ENCODE data around the gene LHPP. TPM values are rescaled to one million over a fixed set of nuclear protein-coding genes. Genes with fewer than 3 reads are reported as not detected.

LHPP gene
- total and polyA plus RNA-seq, 10 of the 15 experiments (the other 5 are each of a cell fraction or from before 2014, with no cell fraction given), result 0.79 to 9.8 (median 6.7) TPM

DNA sequence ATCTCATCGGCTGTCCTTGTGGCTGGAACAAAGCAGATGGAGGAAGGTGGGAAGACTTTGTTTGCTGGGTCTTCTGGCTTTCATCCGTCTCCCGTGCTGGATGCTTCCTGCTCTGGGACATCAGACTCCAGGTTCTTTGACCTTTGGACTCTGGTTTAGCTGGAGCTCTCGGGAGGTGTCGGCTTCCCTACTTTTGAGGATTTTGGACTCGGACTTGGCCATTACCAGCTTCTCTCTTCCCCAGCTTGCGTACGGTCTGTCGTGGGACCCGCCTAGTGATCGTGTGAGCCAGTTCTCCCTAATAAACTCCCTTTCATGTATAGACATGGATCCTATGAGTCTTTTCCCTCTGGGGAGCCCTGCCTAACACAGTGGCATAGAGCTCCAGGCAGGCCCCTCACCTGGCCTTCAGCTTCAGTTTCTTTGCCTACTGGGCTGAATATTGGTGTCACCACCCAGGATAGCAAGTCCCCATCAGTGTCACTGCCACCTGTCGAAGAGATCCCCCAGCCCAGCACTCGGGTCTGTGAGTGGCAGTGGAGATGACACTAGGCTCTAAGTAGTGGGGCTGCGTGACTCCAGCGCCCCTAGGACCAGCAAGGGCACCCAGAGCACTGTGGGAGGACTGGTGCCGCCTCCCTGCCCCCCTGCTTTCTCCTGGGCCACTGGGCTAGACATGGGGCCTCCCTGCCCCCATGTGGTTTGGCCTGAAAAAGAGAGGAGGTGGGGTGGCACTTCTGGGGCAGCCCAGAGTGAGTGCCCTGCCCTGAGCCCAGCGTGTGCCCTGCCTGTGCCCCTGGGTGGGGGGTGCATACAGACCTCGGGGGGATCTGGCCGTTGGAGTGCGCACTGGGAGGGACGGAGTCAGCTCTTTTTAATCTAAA, 135.6 kb downstream of the LHPP start:
- CTCF ChIA-PET, result interaction anchor here (0.7 kb wide), 1 partner anchor 875 kb away, joined by 3 read pairs; no protein-coding TSS in a partner anchor
- FAIRE-seq (no peak), DNase-seq (ENCODE audit: low read depth, low spot score) (no peak), ATAC-seq (no peak)
- Histone ChIP-seq H3K27ac (ENCODE audit: control insufficient read depth, insufficient read depth) (no peak overlapping the region), H3K27me3 (replicated peaks in 1 of 2; ENCODE audit: control insufficient read depth in 2 of 2, insufficient read depth in 2 of 2, low read length in 1 of 2) (no peaks in the 10 kb centered on the region; a peak in 1 of 4 replicates), H4K20me1 (ENCODE audit: control insufficient read depth, insufficient read depth) (no peaks in the 10 kb centered on the region), H3K4me3 (no peak overlapping the region), H3K4me2 (ENCODE audit: control insufficient read depth, insufficient read depth) (no peak overlapping the region), H3K36me3 (ENCODE audit: control insufficient read depth in 2 of 2, insufficient read depth in 2 of 2, low read length in 1 of 2) (no peaks in the 10 kb centered on the region), H3K4me1 (ENCODE audit: control insufficient read depth, insufficient read depth, low read length) (peaks cover 7% of the 10 kb centered on the region), H3K79me2 (ENCODE audit: control insufficient read depth, insufficient read depth, low read length) (no peaks in the 10 kb centered on the region), H3K9me3 (replicated peaks; ENCODE audit: control insufficient read depth, insufficient read depth, low read length) (no peaks in the 10 kb centered on the region), H3K9ac (ENCODE audit: control insufficient read depth, insufficient read depth, low read length) (no peak overlapping the region), H2AFZ (ENCODE audit: control insufficient read depth, low read depth, low read length) (no peak overlapping the region)
- RAD21 ChIA-PET (ENCODE audit: unreplicated experiment), result no interaction called here
- WGBS (ENCODE audit: insufficient coverage, insufficient replicate concordance, low lambda C conversion rate, missing lambda C conversion rate), result 61% methylated on average over 21 of the region's 21 CpGs
- SMC1A ChIA-PET (ENCODE audit: uncharacterized antibody, unreplicated experiment), result interaction anchor here (0.6 kb wide), 1 partner anchor 122 kb away, joined by 3 read pairs; no protein-coding TSS in a partner anchor
- POLR2A ChIA-PET, result no interaction called here
- no peak for TF ChIP-seq NFIC (IDR thresholded peaks at IDR 0.05; ENCODE audit: low read depth, low read length)
- no peak for TF ChIP-seq ASH2L (IDR thresholded peaks at IDR 0.05; ENCODE audit: borderline replicate concordance, low read depth)
- TF ChIP-seq RAD21 (IDR thresholded peaks at IDR 0.05; ENCODE audit: insufficient read depth, low read depth, low read length), result no peak
- no peak for TF ChIP-seq BMI1 (IDR thresholded peaks at IDR 0.05; ENCODE audit: borderline replicate concordance)
- TF ChIP-seq ZNF274 (IDR thresholded peaks at IDR 0.05; ENCODE audit: insufficient read depth, insufficient read length), result no peak
- TF ChIP-seq SREBF1 (IDR thresholded peaks at IDR 0.05; ENCODE audit: low read length), result no peak
- TF ChIP-seq, protein P1, sequence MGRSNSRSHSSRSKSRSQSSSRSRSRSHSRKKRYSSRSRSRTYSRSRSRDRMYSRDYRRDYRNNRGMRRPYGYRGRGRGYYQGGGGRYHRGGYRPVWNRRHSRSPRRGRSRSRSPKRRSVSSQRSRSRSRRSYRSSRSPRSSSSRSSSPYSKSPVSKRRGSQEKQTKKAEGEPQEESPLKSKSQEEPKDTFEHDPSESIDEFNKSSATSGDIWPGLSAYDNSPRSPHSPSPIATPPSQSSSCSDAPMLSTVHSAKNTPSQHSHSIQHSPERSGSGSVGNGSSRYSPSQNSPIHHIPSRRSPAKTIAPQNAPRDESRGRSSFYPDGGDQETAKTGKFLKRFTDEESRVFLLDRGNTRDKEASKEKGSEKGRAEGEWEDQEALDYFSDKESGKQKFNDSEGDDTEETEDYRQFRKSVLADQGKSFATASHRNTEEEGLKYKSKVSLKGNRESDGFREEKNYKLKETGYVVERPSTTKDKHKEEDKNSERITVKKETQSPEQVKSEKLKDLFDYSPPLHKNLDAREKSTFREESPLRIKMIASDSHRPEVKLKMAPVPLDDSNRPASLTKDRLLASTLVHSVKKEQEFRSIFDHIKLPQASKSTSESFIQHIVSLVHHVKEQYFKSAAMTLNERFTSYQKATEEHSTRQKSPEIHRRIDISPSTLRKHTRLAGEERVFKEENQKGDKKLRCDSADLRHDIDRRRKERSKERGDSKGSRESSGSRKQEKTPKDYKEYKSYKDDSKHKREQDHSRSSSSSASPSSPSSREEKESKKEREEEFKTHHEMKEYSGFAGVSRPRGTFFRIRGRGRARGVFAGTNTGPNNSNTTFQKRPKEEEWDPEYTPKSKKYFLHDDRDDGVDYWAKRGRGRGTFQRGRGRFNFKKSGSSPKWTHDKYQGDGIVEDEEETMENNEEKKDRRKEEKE (IDR thresholded peaks at IDR 0.05), result no peak
- TF ChIP-seq CHD4 (IDR thresholded peaks at IDR 0.05), result no peak
- BruUV-seq (replicated peaks), result no TSS peak
- in situ Hi-C loops (cut with MboI) (no loop called here), intact Hi-C loops (cut with micrococcal nuclease; ENCODE audit: unreplicated experiment) (no loop called here)
